Progenitor cell of endocrine pancreas (in vitro differentiated cells): ENCODE measurements around the gene RAPGEF2. TPM values are rescaled to one million over a fixed set of nuclear protein-coding genes. Genes with fewer than 3 reads are reported as not detected.

Experiments
- DNase-seq: peaks from one replicate; pipeline ENCODE4 v3.0.0; 2021; ENCODE audit warnings: low spot score; ENCODE audit not compliant: unreplicated experiment
- H3K27ac Mint-ChIP-seq: 2 replicates; pipeline ENCODE4 v1.8.0; 2021; ENCODE audit warnings: mild to moderate bottlenecking, moderate library complexity, mixed read lengths
- H3K27me3 Mint-ChIP-seq: 2 replicates; pipeline ENCODE4 v1.8.0; 2021; ENCODE audit warnings: mixed read lengths
- H3K36me3 Mint-ChIP-seq: 2 replicates; pipeline ENCODE4 v1.8.0; 2022; ENCODE audit warnings: mixed read lengths; ENCODE audit not compliant: insufficient read depth
- H3K4me1 Mint-ChIP-seq: 2 replicates; pipeline ENCODE4 v1.8.0; 2021; ENCODE audit warnings: low read depth, mixed read lengths
- H3K4me3 Mint-ChIP-seq: 2 replicates; pipeline ENCODE4 v1.8.0; 2021; ENCODE audit warnings: low read depth, mild to moderate bottlenecking, moderate library complexity, mixed read lengths
- H3K9me3 Mint-ChIP-seq: 2 replicates; pipeline ENCODE4 v1.8.0; 2021; ENCODE audit warnings: low read depth, mixed read lengths
- CTCF ChIP-seq: fragments of 200-600 bp; sonication (generic); IDR thresholded peaks from one replicate; pipeline ENCODE4 v1.5.0; 2021; ENCODE audit warnings: antibody characterized with exemption, mild to moderate bottlenecking; ENCODE audit not compliant: unreplicated experiment
- total RNA-seq: library from RNA; stranded (reverse); gene quantifications from 2 replicates; pipeline ENCODE4 v1.2.1, GENCODE V29; 2021

RAPGEF2 gene
- total RNA-seq, 1 donor from 2014 or later = 68.9 TPM

- peaks cover 4% of the 10 kb centered on the region for H3K36me3 Mint-ChIP-seq
- no peak overlapping the region for H3K27ac Mint-ChIP-seq
- H3K9me3 Mint-ChIP-seq = no peaks in the 10 kb centered on the region
- no peak overlapping the region for H3K4me3 Mint-ChIP-seq
- H3K4me1 Mint-ChIP-seq = peaks cover 12% of the 10 kb centered on the region
- TF ChIP-seq CTCF = no peak
- no peaks in the 10 kb centered on the region for H3K27me3 Mint-ChIP-seq
- no peak for DNase-seq
These were observed 87.8 kb downstream of the RAPGEF2 start for GRCh38 chr4:159190651-159191050.

GRCh38 chr4:159191989-159192388 is 89.1 kb downstream of the RAPGEF2 start:
- Mint-ChIP-seq H3K36me3 (peaks cover 4% of the 10 kb centered on the region), H3K4me3 (no peak overlapping the region), H3K27ac (no peak overlapping the region), H3K4me1 (peaks cover 12% of the 10 kb centered on the region), H3K9me3 (no peaks in the 10 kb centered on the region), H3K27me3 (no peaks in the 10 kb centered on the region)
- DNase-seq = no peak
- peak; percentile 43 for TF ChIP-seq CTCF

GRCh38 chr4:159193046-159193620 is 90.3 kb downstream of the RAPGEF2 start:
- DNase-seq = no peak
- H3K4me3 Mint-ChIP-seq = no peak overlapping the region
- H3K9me3 Mint-ChIP-seq = no peaks in the 10 kb centered on the region
- TF ChIP-seq CTCF = no peak
- H3K36me3 Mint-ChIP-seq = peaks cover 4% of the 10 kb centered on the region
- peaks cover 12% of the 10 kb centered on the region for H3K4me1 Mint-ChIP-seq
- no peak overlapping the region for H3K27ac Mint-ChIP-seq
- H3K27me3 Mint-ChIP-seq = no peaks in the 10 kb centered on the region

- Mint-ChIP-seq H3K27ac (no peak overlapping the region), H3K4me1 (peaks cover 12% of the 10 kb centered on the region), H3K27me3 (no peaks in the 10 kb centered on the region), H3K9me3 (no peaks in the 10 kb centered on the region), H3K36me3 (peaks cover 4% of the 10 kb centered on the region), H3K4me3 (no peak overlapping the region)
- no peak for TF ChIP-seq CTCF
- no peak for DNase-seq
These were observed 92.5 kb downstream of the RAPGEF2 start for GRCh38 chr4:159195361-159195769.

GRCh38 chr4:159197260-159197884 is 94.5 kb downstream of the RAPGEF2 start:
- no peak overlapping the region for H3K4me3 Mint-ChIP-seq
- no peak for DNase-seq
- H3K27ac Mint-ChIP-seq = no peak overlapping the region
- peaks cover 12% of the 10 kb centered on the region for H3K4me1 Mint-ChIP-seq
- peaks cover 4% of the 10 kb centered on the region for H3K36me3 Mint-ChIP-seq
- H3K9me3 Mint-ChIP-seq = no peaks in the 10 kb centered on the region
- no peak for TF ChIP-seq CTCF
- no peaks in the 10 kb centered on the region for H3K27me3 Mint-ChIP-seq
